CD14-positive monocyte (primary cell): ENCODE measurements around the gene LINS1. TPM values are rescaled to one million over a fixed set of nuclear protein-coding genes. Genes with fewer than 3 reads are reported as not detected.

Source experiments
- DNase-seq, 3 donors: peaks; one replicate each; pipeline ENCODE4 v3.0.0-alpha.2; 2011 to 2022
- H2AFZ ChIP-seq: 2 replicates; pipeline ENCODE4 v1.6.0; 2012; ENCODE audit warnings: mild to moderate bottlenecking, low read depth, low read length, inconsistent platforms; ENCODE audit not compliant: insufficient read depth, poor library complexity, severe bottlenecking
- H3K27ac ChIP-seq, 2 donors: 1 replicate in 1 of 2; 2 replicates in 1 of 2; pipeline ENCODE4 v1.5.1; 2012 to 2013; ENCODE audit warnings: low read length in 2 of 2, control low read depth in 1 of 2, inconsistent platforms in 1 of 2, low read depth in 1 of 2, mild to moderate bottlenecking in 1 of 2
- H3K27me3 ChIP-seq, 2 donors: one replicate each; pipeline versions ENCODE4 v1.6.0 to v1.6.1; 2011 to 2013; ENCODE audit warnings: low read length in 2 of 2; ENCODE audit not compliant: control insufficient read depth in 2 of 2, insufficient read depth in 2 of 2
- H3K36me3 ChIP-seq, 2 donors: replicated peaks in 1 of 2; 1 replicate in 1 of 2; 2 replicates in 1 of 2; pipeline versions ENCODE4 v1.5.1 to v1.6.1; 2012 to 2013; ENCODE audit warnings: low read length in 2 of 2, control low read depth in 1 of 2, inconsistent platforms in 1 of 2, mild to moderate bottlenecking in 1 of 2; ENCODE audit not compliant: insufficient read depth in 2 of 2, control insufficient read depth in 1 of 2
- H3K4me1 ChIP-seq, 2 donors: 1 replicate in 1 of 2; 2 replicates in 1 of 2; pipeline versions ENCODE4 v1.5.1 to v1.6.1; 2012 to 2013; ENCODE audit warnings: low read length in 2 of 2, control low read depth in 1 of 2, inconsistent platforms in 1 of 2, mild to moderate bottlenecking in 1 of 2, moderate library complexity in 1 of 2; ENCODE audit not compliant: insufficient read depth in 2 of 2, control insufficient read depth in 1 of 2
- H3K4me2 ChIP-seq: replicated peaks from 2 replicates; pipeline ENCODE3; 2012; ENCODE audit warnings: low read length, moderate library complexity, mild to moderate bottlenecking; ENCODE audit not compliant: poor library complexity, severe bottlenecking; ENCODE audit errors: extremely low read depth
- H3K4me3 ChIP-seq, 3 experiments: fragments of 200-600 bp in 1 of 3; sonication (generic) in 1 of 3; replicated peaks in 1 of 3; 1 replicate in 2 of 3; 2 replicates in 1 of 3; pipeline ENCODE4 v1.5.1; 2011 to 2013; ENCODE audit warnings: low read length in 3 of 3, mild to moderate bottlenecking in 3 of 3, control low read depth in 2 of 3, low read depth in 2 of 3, inconsistent platforms in 1 of 3, moderate library complexity in 1 of 3
- H3K79me2 ChIP-seq: 2 replicates; pipeline ENCODE4 v1.6.0; 2012; ENCODE audit warnings: mild to moderate bottlenecking, control low read depth, inconsistent platforms, low read length, moderate library complexity; ENCODE audit not compliant: insufficient read depth
- H3K9ac ChIP-seq: 2 replicates; pipeline ENCODE4 v1.6.0; 2017; ENCODE audit warnings: low read length, mild to moderate bottlenecking; ENCODE audit not compliant: insufficient read depth, poor library complexity, severe bottlenecking
- H3K9me3 ChIP-seq, 2 donors: replicated peaks in 1 of 2; 1 replicate in 1 of 2; 2 replicates in 1 of 2; pipeline versions ENCODE4 v1.5.1 to v1.6.1; 2012 to 2013; ENCODE audit warnings: low read length in 2 of 2, control low read depth in 1 of 2; ENCODE audit not compliant: control insufficient read depth in 1 of 2, insufficient read depth in 1 of 2
- H4K20me1 ChIP-seq: 2 replicates; pipeline ENCODE4 v1.6.0; 2012; ENCODE audit warnings: mild to moderate bottlenecking, low read length, control low read depth, moderate library complexity; ENCODE audit not compliant: insufficient read depth
- H3K27ac Mint-ChIP-seq, 7 donors: one replicate each; pipeline ENCODE4 v1.8.0; 2020; ENCODE audit warnings: mild to moderate bottlenecking in 7 of 7, mixed read lengths in 7 of 7, moderate library complexity in 6 of 7, inconsistent platforms in 2 of 7
- H3K27me3 Mint-ChIP-seq, 3 donors: one replicate each; pipeline ENCODE4 v1.8.0; 2021 to 2022; ENCODE audit warnings: low read depth in 3 of 3, mild to moderate bottlenecking in 3 of 3, mixed read lengths in 3 of 3, moderate library complexity in 3 of 3, inconsistent platforms in 1 of 3
- H3K36me3 Mint-ChIP-seq, 2 donors: one replicate each; pipeline ENCODE4 v1.8.0; 2020; ENCODE audit warnings: mixed read lengths in 2 of 2, inconsistent platforms in 1 of 2, mild to moderate bottlenecking in 1 of 2
- H3K4me1 Mint-ChIP-seq: one replicate; pipeline ENCODE4 v1.8.0; 2020; ENCODE audit warnings: mild to moderate bottlenecking, mixed read lengths
- H3K4me3 Mint-ChIP-seq, 2 donors: one replicate each; pipeline ENCODE4 v1.8.0; 2020; ENCODE audit warnings: mild to moderate bottlenecking in 2 of 2, mixed read lengths in 2 of 2, moderate library complexity in 1 of 2
- H3K9me3 Mint-ChIP-seq, 7 donors: one replicate each; pipeline ENCODE4 v1.8.0; 2020 to 2022; ENCODE audit warnings: mixed read lengths in 7 of 7, mild to moderate bottlenecking in 6 of 7, moderate library complexity in 6 of 7, inconsistent platforms in 2 of 7
- CTCF ChIP-seq: fragments of 200-600 bp; IDR thresholded peaks from one replicate; pipeline ENCODE4 v1.8.0; 2022; ENCODE audit warnings: antibody characterized with exemption, mild to moderate bottlenecking
- WGBS: methylation state at CpG from one replicate; pipeline ENCODE4 v1.1.5; 2013; ENCODE audit warnings: missing lambda C conversion rate; ENCODE audit not compliant: insufficient coverage; 5-methylcytosine and 5-hydroxymethylcytosine counted together
- intact Hi-C, 2 donors: fragments of 100-400 bp; cut with micrococcal nuclease; formaldehyde crosslinking; loops; one replicate each; pipeline versions ENCODE4 v1.15.0 to v1.15.1; 2023
- polyA plus RNA-seq, 3 donors: library from polyadenylated mRNA; depleted of rRNA in 1 of 3; unstranded in 2 of 3; stranded (reverse) in 1 of 3; fragments of 300-500 nt in 2 of 3; fragments of >200 nt in 1 of 3; fragmentation: Illumina TruSeq in 2 of 3; gene quantifications; 1 replicate in 2 of 3; 2 replicates in 1 of 3; pipeline ENCODE4 v1.2.3, GENCODE V29; 2012 to 2021

LINS1 gene
- polyA plus RNA-seq, 3 donors, result 4.2 to 8.8 (median 7.6) TPM

- Mint-ChIP-seq H3K4me1 (peaks cover 27% of the 10 kb centered on the region), H3K27me3 (peaks cover 10 to 18% (median 12%) of the 10 kb centered on the region in 3 donors), H3K27ac (peak overlapping the region; percentile 72 to 90 (median 83)), H3K9me3 (peaks cover 0 to 13% (median 4%) of the 10 kb centered on the region in 7 donors), H3K36me3 (no peaks in the 10 kb centered on the region), H3K4me3 (no peak overlapping the region)
- H3K36me3 ChIP-seq, result no peaks in the 10 kb centered on the region
- no peaks in the 10 kb centered on the region for H3K79me2 ChIP-seq
- intact Hi-C loops, result no loop called here
- H3K4me1 ChIP-seq, result peaks cover 34 to 35% of the 10 kb centered on the region in 2 donors
- DNase-seq, result peak; percentile 86 to 94 (median 93)
- H3K27ac ChIP-seq, result peak overlapping the region in 1 of 2 donors; percentile 74
- H3K9me3 ChIP-seq, result no peaks in the 10 kb centered on the region
- H3K4me3 ChIP-seq, result no peak overlapping the region
- peak overlapping the region; percentile 0 for H3K9ac ChIP-seq
- H2AFZ ChIP-seq, result no peak overlapping the region
- no peak for TF ChIP-seq CTCF
- H4K20me1 ChIP-seq, result no peaks in the 10 kb centered on the region
- peak overlapping the region; percentile 15 for H3K4me2 ChIP-seq
- WGBS, result no CpG with 5 or more reads among the region's 2 CpGs
- peaks cover 5 to 6% of the 10 kb centered on the region in 2 donors for H3K27me3 ChIP-seq
These were observed 64.7 kb downstream of the LINS1 start for GRCh38 chr15:100537331-100537730.

GRCh38 chr15:100536733-100537132 is 65.3 kb downstream of the LINS1 start:
- H2AFZ ChIP-seq, result no peak overlapping the region
- Mint-ChIP-seq H3K27me3 (peaks cover 13 to 22% (median 17%) of the 10 kb centered on the region in 3 donors), H3K36me3 (no peaks in the 10 kb centered on the region), H3K4me3 (no peak overlapping the region), H3K4me1 (peaks cover 27% of the 10 kb centered on the region), H3K9me3 (peaks cover 0 to 13% (median 4%) of the 10 kb centered on the region in 7 donors), H3K27ac (peak overlapping the region in 6 of 7 donors; percentile 72 to 90 (median 86))
- intact Hi-C loops, result no loop called here
- H3K4me2 ChIP-seq, result peak overlapping the region; percentile 15
- peak in 2 of 3 donors; percentile 37 to 44 for DNase-seq
- no peaks in the 10 kb centered on the region for H3K36me3 ChIP-seq
- peak overlapping the region; percentile 0 for H3K9ac ChIP-seq
- no peaks in the 10 kb centered on the region for H3K79me2 ChIP-seq
- peak overlapping the region in 1 of 2 donors; percentile 74 for H3K27ac ChIP-seq
- peaks cover 1 to 2% of the 10 kb centered on the region in 2 donors for H3K27me3 ChIP-seq
- no peaks in the 10 kb centered on the region for H3K9me3 ChIP-seq
- no peaks in the 10 kb centered on the region for H4K20me1 ChIP-seq
- no peak for TF ChIP-seq CTCF
- no peak overlapping the region for H3K4me3 ChIP-seq
- H3K4me1 ChIP-seq, result peaks cover 34 to 35% of the 10 kb centered on the region in 2 donors
